SK-N-SH treated with all-trans-retinoic acid at 6 μM for 48 hours (cell line): Measurements from ENCODE around the gene FAM199X.

Experiments used
- ATAC-seq: fragments of 200-7000 bp; cut with Tn5 transposase; 3 replicates; pipeline ENCODE4 v1.9.1; 2020; ENCODE audit warnings: mild to moderate bottlenecking, moderate library complexity
- ARNTL ChIP-seq: fragments of 450-650 bp; formaldehyde crosslinking; IDR thresholded peaks from 2 replicates; pipeline ENCODE4 v1.5.0; 2020; ENCODE audit warnings: low read depth, mild to moderate bottlenecking, moderate library complexity, borderline replicate concordance
- BACH2 ChIP-seq: fragments of 250-450 bp; sonication (Bioruptor Pico); IDR thresholded peaks from 2 replicates; pipeline ENCODE4 v1.9.0; 2021; ENCODE audit warnings: mild to moderate bottlenecking, borderline replicate concordance
- CREB5 ChIP-seq: fragments of 250-450 bp; sonication (Bioruptor Pico); IDR thresholded peaks from 2 replicates; pipeline ENCODE4 v1.5.1; 2020; ENCODE audit warnings: low read depth, mild to moderate bottlenecking, moderate library complexity
- CSDC2 ChIP-seq: fragments of 250-450 bp; sonication (Bioruptor Pico); IDR thresholded peaks from 2 replicates; pipeline ENCODE4 v1.5.0; 2020; ENCODE audit warnings: mild to moderate bottlenecking, moderate library complexity
- CSRNP3 ChIP-seq: fragments of 250-450 bp; sonication (Bioruptor Pico); IDR thresholded peaks from 2 replicates; pipeline ENCODE4 v1.5.1; 2021; ENCODE audit warnings: mild to moderate bottlenecking, moderate library complexity
- ESRRG ChIP-seq: fragments of 250-450 bp; sonication (Bioruptor Pico); IDR thresholded peaks from 2 replicates; pipeline ENCODE4 v1.6.1; 2021; ENCODE audit warnings: mild to moderate bottlenecking
- GLIS3 ChIP-seq: fragments of 250-450 bp; sonication (Bioruptor Pico); IDR thresholded peaks from 2 replicates; pipeline ENCODE4 v1.5.0; 2020; ENCODE audit warnings: mild to moderate bottlenecking, moderate library complexity
- ISL1 ChIP-seq: fragments of 250-450 bp; sonication (Bioruptor Pico); IDR thresholded peaks from 2 replicates; pipeline ENCODE4 v2.1.2; 2022; ENCODE audit warnings: mild to moderate bottlenecking, moderate library complexity
- OSR1 ChIP-seq: fragments of 250-450 bp; sonication (Bioruptor Pico); IDR thresholded peaks from 2 replicates; pipeline ENCODE4 v1.8.0; 2022; ENCODE audit warnings: moderate library complexity, mild to moderate bottlenecking, inconsistent platforms
- PATZ1 ChIP-seq: fragments of 250-450 bp; sonication (Bioruptor Pico); IDR thresholded peaks from 2 replicates; pipeline ENCODE4 v1.8.0; 2020; ENCODE audit warnings: mild to moderate bottlenecking, moderate library complexity, borderline replicate concordance
- PPARA ChIP-seq: fragments of 250-450 bp; sonication (Bioruptor Pico); IDR thresholded peaks from 2 replicates; pipeline ENCODE4 v1.5.0; 2020; ENCODE audit warnings: mild to moderate bottlenecking, borderline replicate concordance
- RARB ChIP-seq: fragments of 250-450 bp; sonication (Bioruptor Pico); IDR thresholded peaks from 2 replicates; pipeline ENCODE4 v1.8.0; 2021; ENCODE audit warnings: mild to moderate bottlenecking, moderate library complexity
- SNAI2 ChIP-seq: fragments of 250-450 bp; sonication (Bioruptor Pico); IDR thresholded peaks from 2 replicates; pipeline ENCODE4 v1.5.0; 2020; ENCODE audit warnings: mild to moderate bottlenecking, moderate library complexity
- TOX ChIP-seq: fragments of 250-450 bp; sonication (Bioruptor Pico); IDR thresholded peaks from 2 replicates; pipeline ENCODE4 v1.8.0; 2021; ENCODE audit warnings: mild to moderate bottlenecking, moderate library complexity, borderline replicate concordance
- TSHZ2 ChIP-seq: fragments of 250-450 bp; sonication (Bioruptor Pico); IDR thresholded peaks from 2 replicates; pipeline ENCODE4 v1.5.0; 2020; ENCODE audit warnings: mild to moderate bottlenecking, moderate library complexity
- ZC3H10 ChIP-seq: fragments of 250-450 bp; sonication (Bioruptor Pico); IDR thresholded peaks from 2 replicates; pipeline ENCODE4 v1.5.1; 2021; ENCODE audit warnings: mild to moderate bottlenecking, moderate library complexity
- ZNF565 ChIP-seq: fragments of 450-650 bp; formaldehyde crosslinking; conservative IDR thresholded peaks from 2 replicates; pipeline ENCODE4 v1.5.0; 2020; ENCODE audit warnings: low read depth, mild to moderate bottlenecking, moderate library complexity
- ZNF70 ChIP-seq: fragments of 450-650 bp; formaldehyde crosslinking; IDR thresholded peaks from 2 replicates; pipeline ENCODE4 v1.5.0; 2020; ENCODE audit warnings: mild to moderate bottlenecking, moderate library complexity
- ZNF8 ChIP-seq: fragments of 450-650 bp; formaldehyde crosslinking; IDR thresholded peaks from 2 replicates; pipeline ENCODE4 v1.5.0; 2020; ENCODE audit warnings: mild to moderate bottlenecking, moderate library complexity

The FAM199X gene

GRCh38 chrX:104187931-104188330 lies 21.7 kb downstream of the FAM199X start:
- ATAC-seq: no peak
- no peak for TF ChIP-seq RARB (CRISPR knock-in tag)
- TF ChIP-seq ZNF565 (CRISPR knock-in tag): no peak
- TF ChIP-seq TSHZ2 (CRISPR knock-in tag): no peak
- TF ChIP-seq BACH2: no peak
- TF ChIP-seq, all 23 proteins: peak for 0

GRCh38 chrX:104189837-104190236 lies 23.6 kb downstream of the FAM199X start:
- TF ChIP-seq BACH2 (no peak), TSHZ2 (CRISPR knock-in tag) (no peak), GLIS3 (CRISPR knock-in tag) (no peak), ZC3H10 (CRISPR knock-in tag) (no peak), ZNF70 (no peak), ESRRG (CRISPR knock-in tag) (no peak), ISL1 (CRISPR knock-in tag) (no peak), ARNTL (CRISPR knock-in tag) (no peak), SNAI2 (CRISPR knock-in tag) (no peak)

GRCh38 chrX:104193485-104193884 lies 27.2 kb downstream of the FAM199X start:
- ATAC-seq: no peak
- no peak for TF ChIP-seq TOX (CRISPR knock-in tag)
- no peak for TF ChIP-seq BACH2
- no peak for TF ChIP-seq ZNF8 (CRISPR knock-in tag)
- no peak for TF ChIP-seq CREB5 (CRISPR knock-in tag)
- TF ChIP-seq ZNF70: no peak
- no peak for TF ChIP-seq OSR1 (CRISPR knock-in tag)
- TF ChIP-seq ZC3H10 (CRISPR knock-in tag): no peak
- no peak for TF ChIP-seq TSHZ2 (CRISPR knock-in tag)
- no peak for TF ChIP-seq SNAI2 (CRISPR knock-in tag)
- no peak for TF ChIP-seq ZNF565 (CRISPR knock-in tag)
- no peak for TF ChIP-seq RARB (CRISPR knock-in tag)
- no peak for TF ChIP-seq CSRNP3

More at GRCh38 chrX:104189837-104190236, 23.6 kb downstream of the FAM199X start:
- no peak for ATAC-seq

GRCh38 chrX:104195013-104195412 lies 28.8 kb downstream of the FAM199X start:
- no peak; the same call in 2 of the 3 replicates for ATAC-seq
- TF ChIP-seq GLIS3 (CRISPR knock-in tag) (no peak), PATZ1 (no peak), PPARA (CRISPR knock-in tag) (no peak), ARNTL (CRISPR knock-in tag) (no peak), ZNF565 (CRISPR knock-in tag) (no peak), TSHZ2 (CRISPR knock-in tag) (no peak), RARB (CRISPR knock-in tag) (no peak), CSDC2 (no peak), ESRRG (CRISPR knock-in tag) (no peak)
